ENCODE results near the gene FAM168A. TPM values are rescaled to one million over a fixed set of nuclear protein-coding genes. Genes with fewer than 3 reads are reported as not detected.

FAM168A gene
- total RNA-seq, 1 experiment from 2014 or later = 21.1 TPM

- TF ChIP-seq CTCF (conservative IDR thresholded peaks at IDR 0.05) = no peak
- Histone ChIP-seq H3K23me2 (ENCODE audit: insufficient read length, low read depth, low read length, poor library complexity, severe bottlenecking) (no peaks in the 10 kb centered on the region), H2BK5ac (ENCODE audit: insufficient read length, low read length) (no peak overlapping the region), H3K27me3 (ENCODE audit: insufficient read depth, low read length) (no peaks in the 10 kb centered on the region), H2BK15ac (ENCODE audit: low read depth, low read length) (no peak overlapping the region), H3K79me1 (ENCODE audit: insufficient read depth, low read depth, low read length, poor library complexity, severe bottlenecking) (no peaks in the 10 kb centered on the region), H3K9me3 (ENCODE audit: control insufficient read depth, low read depth, low read length) (no peaks in the 10 kb centered on the region), H2AK5ac (ENCODE audit: insufficient read length, low read length) (no peak overlapping the region), H3K18ac (ENCODE audit: insufficient read length, low read depth, low read length) (peak overlapping the region; percentile 42), H2AFZ (ENCODE audit: low read length) (no peak overlapping the region), H3K56ac (ENCODE audit: insufficient read length, low read depth, low read length) (no peak overlapping the region), H2BK120ac (ENCODE audit: low read depth, low read length, poor library complexity, severe bottlenecking) (no peak overlapping the region), H3T11ph (ENCODE audit: low read length) (no peak overlapping the region), H2BK20ac (ENCODE audit: low read depth, low read length, poor library complexity, severe bottlenecking) (no peak overlapping the region), H3K23ac (ENCODE audit: insufficient read length, low read depth, low read length) (no peak overlapping the region), H3K4ac (ENCODE audit: low read depth, low read length) (no peak overlapping the region), H3K4me2 (ENCODE audit: insufficient read depth, insufficient read length, low read length) (no peak overlapping the region), H4K5ac (ENCODE audit: insufficient read length, low read depth, low read length) (no peak overlapping the region), H3K4me1 (ENCODE audit: insufficient read depth, low read length) (no peaks in the 10 kb centered on the region; the same call in 1 of the 2 replicates), H3K79me2 (ENCODE audit: insufficient read depth, low read length) (0 out of 2 replicates have a peak, but pooled peaks cover 2% of the 10 kb centered on the region), H3K14ac (ENCODE audit: insufficient read depth, low read length) (no peak overlapping the region; the same call in 1 of the 2 replicates), H4K20me1 (ENCODE audit: control insufficient read depth, insufficient read depth, insufficient read length) (no peaks in the 10 kb centered on the region), H4K8ac (replicated peaks; ENCODE audit: insufficient read length, low read depth, low read length) (no peak overlapping the region), H4K91ac (ENCODE audit: insufficient read length, low read depth, low read length) (no peak overlapping the region), H3K27ac (ENCODE audit: insufficient read length, low read depth, low read length) (no peak overlapping the region), H2BK12ac (ENCODE audit: insufficient read length, low read depth, low read length) (no peak overlapping the region), H3K9ac (ENCODE audit: extremely low read depth, insufficient read length, low read length) (no peak overlapping the region)
- H3K4me3 Mint-ChIP-seq = no peak overlapping the region
- H3K4me1 Mint-ChIP-seq = peaks cover 12 to 28% of the 10 kb centered on the region in 2 experiments
- H3K27ac Mint-ChIP-seq = peak overlapping the region; percentile 7 to 93 (median 87); a peak in 6 of 7 replicates
- DNase-seq = peak; percentile 73
- no peaks in the 10 kb centered on the region for H3K27me3 Mint-ChIP-seq (ENCODE audit: low read depth)
- H3K9me3 Mint-ChIP-seq = peaks cover 0 to 5% of the 10 kb centered on the region in 2 experiments; a peak in 2 of 5 replicates
- peaks cover 5 to 18% (median 11%) of the 10 kb centered on the region in 3 experiments; a peak in 6 of 7 replicates for H3K36me3 Mint-ChIP-seq (ENCODE audit: insufficient read depth in 1 of 3, low read depth in 3 of 3)
- no CpG with 5 or more reads among the region's 1 CpG for WGBS (ENCODE audit: extremely low coverage, insufficient read length, low lambda C conversion rate)
Measured at GRCh38 chr11:73493956-73494598, 103.8 kb downstream of the FAM168A start.
